Tibial nerve (tissue), 4 donors: ENCODE measurements around the gene TLX2. TPM values are rescaled to one million over a fixed set of nuclear protein-coding genes. Genes with fewer than 3 reads are reported as not detected.
"Not testable (repeated sequence)": the region's sequence is repeated elsewhere in the genome, so short reads cannot be mapped to it uniquely, and the experiment has no call there.

Experiments used
- DNase-seq, 2 donors: peaks; one replicate each; pipeline ENCODE4 v3.0.0-alpha.2; 2019; ENCODE audit warnings: low spot score in 2 of 2
- H3K27ac ChIP-seq, 4 donors: fragments of 200-600 bp; sonication (generic) in 3 of 4; one replicate each; pipeline ENCODE4 v1.5.1; 2017 to 2019; ENCODE audit warnings: mild to moderate bottlenecking in 1 of 4
- H3K27me3 ChIP-seq, 2 donors: fragments of 200-600 bp; sonication (generic) in 1 of 2; one replicate each; pipeline versions ENCODE4 v1.5.1 to v1.6.0; 2017 to 2019
- H3K36me3 ChIP-seq, 3 donors: fragments of 200-600 bp; sonication (generic); one replicate each; pipeline ENCODE4 v1.5.1; 2018 to 2019
- H3K4me1 ChIP-seq, 4 donors: fragments of 200-600 bp; sonication (generic) in 3 of 4; one replicate each; pipeline ENCODE4 v1.5.1; 2017 to 2019
- H3K4me3 ChIP-seq, 4 donors: fragments of 200-600 bp; sonication (generic) in 3 of 4; one replicate each; pipeline ENCODE4 v1.5.1; 2017 to 2019; ENCODE audit warnings: mild to moderate bottlenecking in 1 of 4, moderate library complexity in 1 of 4
- H3K9me3 ChIP-seq, 4 donors: fragments of 200-600 bp; sonication (generic) in 3 of 4; one replicate each; pipeline ENCODE4 v1.5.1; 2017 to 2019
- EP300 ChIP-seq, 2 donors: sonication (generic); formaldehyde crosslinking; IDR thresholded peaks; one replicate each; pipeline ENCODE4 v1.6.1; 2017; ENCODE audit warnings: antibody characterized with exemption in 2 of 2, mild to moderate bottlenecking in 1 of 2
- POLR2A ChIP-seq, 2 donors: fragments of 450-650 bp; IDR thresholded peaks; one replicate each; pipeline ENCODE4 v1.6.1; 2017; ENCODE audit warnings: antibody characterized with exemption in 2 of 2, mild to moderate bottlenecking in 2 of 2, moderate library complexity in 2 of 2
- WGBS, 2 donors: methylation state at CpG; one replicate each; pipeline ENCODE4 v1.1.5; 2018; 5-methylcytosine and 5-hydroxymethylcytosine counted together
- total RNA-seq, 4 donors: library from RNA; depleted of rRNA; stranded (reverse); fragments of >200 nt; gene quantifications; one replicate each; pipeline ENCODE4 v1.1.0, GENCODE V29; 2016
- TF ChIP-seq, protein P1 (sequence below), 5 experiments: fragments of 200-600 bp in 3 of 5; fragments of 450-650 bp in 2 of 5; sonication (generic) in 3 of 5; IDR thresholded peaks; one replicate each; pipeline ENCODE4 v1.5.1; 2016 to 2019; ENCODE audit warnings: antibody characterized with exemption in 5 of 5, mild to moderate bottlenecking in 3 of 5, moderate library complexity in 2 of 5

Gene TLX2
- total RNA-seq, 4 donors from 2014 or later: not detected

DNA sequence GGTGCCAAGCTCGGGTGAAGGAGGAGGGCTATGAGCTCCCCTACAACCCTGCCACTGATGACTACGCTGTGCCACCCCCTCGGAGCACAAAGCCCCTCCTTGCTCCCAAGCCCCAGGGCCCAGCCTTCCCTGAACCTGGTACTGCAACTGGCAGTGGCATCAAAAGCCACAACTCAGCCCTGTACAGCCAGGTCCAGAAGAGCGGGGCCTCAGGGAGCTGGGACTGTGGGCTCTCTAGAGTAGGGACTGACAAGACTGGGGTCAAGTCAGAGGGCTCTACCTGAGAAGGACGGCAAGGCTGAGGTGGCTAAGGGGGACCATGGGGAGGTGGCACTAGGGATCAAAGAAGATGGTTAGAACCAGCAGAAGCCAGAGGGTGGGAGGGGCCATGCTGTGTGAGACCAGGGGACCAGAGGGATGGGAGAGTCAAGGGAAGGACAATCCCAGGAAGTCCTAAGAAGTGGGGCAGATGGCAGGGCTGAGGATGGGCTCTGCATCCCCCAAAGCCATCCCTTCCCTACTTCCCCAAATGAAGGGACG lies 42.7 kb downstream of the TLX2 start:
- Histone ChIP-seq H3K9me3 (no peaks in the 10 kb centered on the region), H3K4me3 (no peak overlapping the region), H3K4me1 (peaks cover 0 to 34% (median 10%) of the 10 kb centered on the region in 4 donors), H3K27me3 (no peaks in the 10 kb centered on the region), H3K36me3 (peaks cover 0 to 15% (median 0%) of the 10 kb centered on the region in 3 donors), H3K27ac (no peak overlapping the region)
- 92 to 94% methylated on average over 6 of the region's 6 CpGs for WGBS, 2 donors
- TF ChIP-seq EP300 (IDR thresholded peaks at IDR 0.05): no peak
- TF ChIP-seq, protein P1, sequence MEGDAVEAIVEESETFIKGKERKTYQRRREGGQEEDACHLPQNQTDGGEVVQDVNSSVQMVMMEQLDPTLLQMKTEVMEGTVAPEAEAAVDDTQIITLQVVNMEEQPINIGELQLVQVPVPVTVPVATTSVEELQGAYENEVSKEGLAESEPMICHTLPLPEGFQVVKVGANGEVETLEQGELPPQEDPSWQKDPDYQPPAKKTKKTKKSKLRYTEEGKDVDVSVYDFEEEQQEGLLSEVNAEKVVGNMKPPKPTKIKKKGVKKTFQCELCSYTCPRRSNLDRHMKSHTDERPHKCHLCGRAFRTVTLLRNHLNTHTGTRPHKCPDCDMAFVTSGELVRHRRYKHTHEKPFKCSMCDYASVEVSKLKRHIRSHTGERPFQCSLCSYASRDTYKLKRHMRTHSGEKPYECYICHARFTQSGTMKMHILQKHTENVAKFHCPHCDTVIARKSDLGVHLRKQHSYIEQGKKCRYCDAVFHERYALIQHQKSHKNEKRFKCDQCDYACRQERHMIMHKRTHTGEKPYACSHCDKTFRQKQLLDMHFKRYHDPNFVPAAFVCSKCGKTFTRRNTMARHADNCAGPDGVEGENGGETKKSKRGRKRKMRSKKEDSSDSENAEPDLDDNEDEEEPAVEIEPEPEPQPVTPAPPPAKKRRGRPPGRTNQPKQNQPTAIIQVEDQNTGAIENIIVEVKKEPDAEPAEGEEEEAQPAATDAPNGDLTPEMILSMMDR (IDR thresholded peaks at IDR 0.05): no peak
- TF ChIP-seq POLR2A (IDR thresholded peaks at IDR 0.05): no peak
- DNase-seq: no peak

DNA sequence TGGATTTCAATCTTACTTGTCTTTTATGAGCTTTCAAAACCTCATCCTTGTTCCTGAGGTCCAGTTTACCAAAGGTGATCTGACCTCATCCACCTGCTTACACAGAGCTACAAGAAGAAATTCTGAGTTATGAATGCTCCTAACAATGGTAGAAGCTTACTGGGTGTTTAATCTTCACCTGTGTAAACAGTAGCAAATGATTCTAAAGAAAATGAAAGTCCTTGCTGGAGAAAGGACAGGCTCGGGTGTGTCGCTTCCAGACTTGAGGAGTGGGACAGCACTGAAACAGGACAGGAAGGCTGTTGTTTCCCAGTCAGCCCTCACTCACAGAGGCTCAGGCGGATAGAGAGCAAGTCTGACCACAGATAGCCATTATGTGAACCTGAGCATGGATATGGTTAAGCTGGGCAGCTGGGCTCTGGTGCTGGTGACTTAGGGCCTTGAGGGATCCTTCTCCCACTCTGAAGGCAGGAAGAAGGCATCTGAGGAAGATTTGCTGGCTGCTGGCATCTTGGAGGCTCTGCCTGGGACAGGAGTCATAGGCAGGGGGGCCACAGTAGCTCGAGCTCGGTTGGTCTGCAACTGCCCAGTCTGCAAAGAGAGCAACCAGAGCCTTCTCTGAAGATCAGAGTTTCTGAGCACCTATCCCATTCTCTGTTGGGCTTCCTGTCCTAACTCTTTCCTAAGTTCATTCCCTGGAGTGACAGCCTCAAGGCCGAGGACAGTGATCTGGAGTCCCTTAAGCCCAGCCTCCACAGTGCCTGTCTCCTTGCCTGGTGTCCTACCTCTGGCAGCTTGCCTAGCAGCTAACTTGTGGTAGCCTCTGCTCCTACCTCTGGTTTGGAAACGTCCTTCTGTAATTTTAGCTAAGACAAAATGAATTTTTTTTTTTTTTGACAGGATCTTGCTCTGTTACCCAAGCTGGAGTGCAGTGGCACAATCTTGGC lies 44.3 kb downstream of the TLX2 start:
- no peak for DNase-seq
- Histone ChIP-seq H3K27ac (no peak overlapping the region), H3K27me3 (no peaks in the 10 kb centered on the region), H3K4me3 (no peak overlapping the region), H3K9me3 (no peaks in the 10 kb centered on the region), H3K4me1 (peaks cover 0 to 17% (median 3%) of the 10 kb centered on the region in 4 donors), H3K36me3 (peaks cover 0 to 15% (median 0%) of the 10 kb centered on the region in 3 donors)
- TF ChIP-seq POLR2A (IDR thresholded peaks at IDR 0.05): no peak
- TF ChIP-seq, protein P1 (IDR thresholded peaks at IDR 0.05): no peak
- TF ChIP-seq EP300 (IDR thresholded peaks at IDR 0.05): no peak
- WGBS, 2 donors: 63 to 65% methylated on average over 7 of the region's 7 CpGs

DNA sequence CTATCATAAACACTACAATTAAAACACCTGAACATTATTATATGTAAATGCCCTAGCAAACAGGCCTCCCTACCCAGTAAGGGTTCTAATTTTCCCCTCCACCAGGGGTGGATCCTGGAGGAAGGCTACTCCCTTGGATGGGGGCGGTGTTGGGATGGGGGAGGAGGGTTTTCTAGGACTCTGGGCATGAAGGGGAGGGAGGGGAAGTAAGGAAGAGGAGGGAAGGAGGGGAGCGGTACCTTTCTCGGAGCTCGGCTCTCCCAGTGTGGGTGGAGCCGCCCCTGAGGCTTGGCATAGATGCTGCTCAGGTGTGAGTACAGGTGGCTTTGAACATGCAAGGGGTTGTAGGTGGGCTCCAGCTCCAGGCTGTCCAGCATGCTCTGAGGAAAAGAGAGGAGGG lies 45.7 kb downstream of the TLX2 start:
- DNase-seq: no peak
- H3K4me1 ChIP-seq: peaks cover 0 to 10% (median 3%) of the 10 kb centered on the region in 4 donors
- peak overlapping the region in 2 of 4 donors; percentile 5 to 50 for H3K27ac ChIP-seq
- WGBS, 2 donors: 31 to 43% methylated on average over 5 of the region's 5 CpGs
- H3K36me3 ChIP-seq: peaks cover 0 to 15% (median 0%) of the 10 kb centered on the region in 3 donors
- H3K4me3 ChIP-seq: no peak overlapping the region
- H3K27me3 ChIP-seq: no peaks in the 10 kb centered on the region
- TF ChIP-seq, protein P1 (IDR thresholded peaks at IDR 0.05): no peak
- TF ChIP-seq POLR2A (IDR thresholded peaks at IDR 0.05) (no peak), EP300 (IDR thresholded peaks at IDR 0.05) (no peak)
- no peaks in the 10 kb centered on the region for H3K9me3 ChIP-seq

DNA sequence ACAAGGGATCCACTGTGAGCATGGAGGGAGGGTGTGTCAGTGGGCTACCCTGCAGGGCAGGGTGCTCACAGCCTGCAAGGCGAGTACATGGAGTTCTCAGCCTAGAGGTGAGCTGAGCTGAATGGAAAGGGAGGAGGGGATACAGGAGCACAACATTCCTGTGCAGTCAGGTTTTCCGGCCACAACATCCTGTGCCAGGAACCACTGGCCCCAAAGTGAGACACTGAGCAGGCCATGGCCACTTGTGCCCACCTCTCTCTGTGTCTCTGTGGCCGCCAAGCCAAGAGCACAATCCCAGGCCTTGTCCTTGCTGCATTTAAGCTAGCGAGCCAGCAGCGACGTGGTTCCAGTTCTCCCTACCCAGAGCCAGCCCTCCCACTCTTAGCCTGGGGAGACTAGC lies 46.3 kb downstream of the TLX2 start:
- DNase-seq: no peak

DNA sequence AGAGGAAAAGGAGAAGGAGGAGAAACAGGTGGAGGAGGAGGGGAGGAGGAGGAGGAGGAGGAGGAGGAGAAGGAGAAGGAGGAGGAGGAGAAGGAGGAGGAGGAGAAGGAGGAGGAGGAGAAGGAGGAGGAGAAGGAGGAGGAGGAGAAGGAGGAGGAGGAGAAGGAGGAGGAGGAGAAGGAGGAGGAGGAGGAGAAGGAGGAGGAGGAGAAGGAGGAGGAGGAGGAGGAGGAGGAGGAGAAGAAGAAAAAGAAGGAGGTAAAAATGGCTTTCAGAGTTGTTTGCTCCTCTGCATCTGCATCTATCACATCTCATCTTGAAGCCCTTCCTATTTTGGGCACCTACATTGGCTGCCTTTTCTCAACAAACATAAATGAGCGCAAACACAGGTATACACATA lies 46.8 kb downstream of the TLX2 start:
- not testable (repeated sequence) for H3K27ac ChIP-seq
- WGBS, 2 donors: 93 to 100% methylated on average over 1 of the region's 1 CpG

More for the DNA sequence above, 46.3 kb downstream of the TLX2 start:
- Histone ChIP-seq H3K9me3 (no peaks in the 10 kb centered on the region), H3K36me3 (peaks cover 0 to 15% (median 0%) of the 10 kb centered on the region in 3 donors), H3K27me3 (no peaks in the 10 kb centered on the region), H3K4me1 (peaks cover 0 to 4% (median 0%) of the 10 kb centered on the region in 4 donors), H3K4me3 (no peak overlapping the region), H3K27ac (peak overlapping the region in 2 of 4 donors; percentile 5 to 50)
- TF ChIP-seq EP300 (IDR thresholded peaks at IDR 0.05) (no peak), POLR2A (IDR thresholded peaks at IDR 0.05) (no peak)
- TF ChIP-seq, protein P1 (IDR thresholded peaks at IDR 0.05): no peak
- 32 to 35% methylated on average over 6 of the region's 6 CpGs for WGBS, 2 donors

More for the DNA sequence above, 46.8 kb downstream of the TLX2 start:
- not testable (repeated sequence) for DNase-seq, H3K27me3 ChIP-seq, H3K4me1 ChIP-seq, H3K9me3 ChIP-seq, H3K4me3 ChIP-seq
- H3K36me3 ChIP-seq: peaks cover 0 to 12% (median 0%) of the 10 kb centered on the region in 3 donors
